GM19023 (cell line): Measurements from ENCODE around the gene CYP27C1.
"Not testable (repeated sequence)": the region's sequence is repeated elsewhere in the genome, so short reads cannot be mapped to it uniquely, and the experiment has no call there.

Source experiments
- ATAC-seq: cut with Tn5 transposase; IDR thresholded peaks from one replicate; pipeline ENCODE4 v1.9.1; 2021; ENCODE audit warnings: mild to moderate bottlenecking, moderate library complexity; ENCODE audit not compliant: unreplicated experiment

The CYP27C1 gene, protein sequence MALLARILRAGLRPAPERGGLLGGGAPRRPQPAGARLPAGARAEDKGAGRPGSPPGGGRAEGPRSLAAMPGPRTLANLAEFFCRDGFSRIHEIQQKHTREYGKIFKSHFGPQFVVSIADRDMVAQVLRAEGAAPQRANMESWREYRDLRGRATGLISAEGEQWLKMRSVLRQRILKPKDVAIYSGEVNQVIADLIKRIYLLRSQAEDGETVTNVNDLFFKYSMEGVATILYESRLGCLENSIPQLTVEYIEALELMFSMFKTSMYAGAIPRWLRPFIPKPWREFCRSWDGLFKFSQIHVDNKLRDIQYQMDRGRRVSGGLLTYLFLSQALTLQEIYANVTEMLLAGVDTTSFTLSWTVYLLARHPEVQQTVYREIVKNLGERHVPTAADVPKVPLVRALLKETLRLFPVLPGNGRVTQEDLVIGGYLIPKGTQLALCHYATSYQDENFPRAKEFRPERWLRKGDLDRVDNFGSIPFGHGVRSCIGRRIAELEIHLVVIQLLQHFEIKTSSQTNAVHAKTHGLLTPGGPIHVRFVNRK

DNA sequence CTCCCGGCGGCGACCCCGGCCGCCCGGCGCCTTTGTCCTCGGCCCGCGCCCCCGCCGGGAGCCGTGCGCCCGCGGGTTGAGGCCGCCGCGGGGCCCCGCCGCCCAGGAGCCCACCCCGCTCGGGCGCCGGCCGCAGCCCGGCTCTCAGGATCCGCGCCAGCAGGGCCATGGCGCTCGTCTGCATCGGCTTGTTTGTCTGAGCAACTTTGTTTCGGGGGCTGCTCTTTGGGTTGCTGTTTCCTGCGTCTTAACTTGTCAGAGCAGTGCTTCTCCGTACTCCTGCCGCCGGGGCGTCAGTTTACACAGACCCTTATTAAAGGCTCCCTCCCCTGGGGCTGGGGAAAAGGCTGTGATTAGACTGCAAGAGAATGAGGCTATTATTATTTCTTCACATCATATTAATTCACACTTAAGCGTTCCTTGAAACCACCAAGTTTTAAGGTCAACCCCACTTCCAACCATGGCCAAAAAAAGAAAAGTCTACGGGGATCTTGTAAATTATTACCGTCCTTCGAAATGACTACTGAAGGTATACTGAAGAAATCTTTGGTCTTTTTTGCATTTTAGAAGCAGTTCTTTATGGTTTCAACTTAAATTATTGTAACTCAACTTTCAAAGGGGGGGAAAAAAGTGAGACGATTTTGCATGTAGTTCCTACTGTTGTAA lies at the start of gene CYP27C1:
CYP27C1 (minus strand) TSS at position 198 of the 666 bp plus-strand sequence; CDS start at position 169, 29 bp downstream.
- no peak for ATAC-seq

DNA sequence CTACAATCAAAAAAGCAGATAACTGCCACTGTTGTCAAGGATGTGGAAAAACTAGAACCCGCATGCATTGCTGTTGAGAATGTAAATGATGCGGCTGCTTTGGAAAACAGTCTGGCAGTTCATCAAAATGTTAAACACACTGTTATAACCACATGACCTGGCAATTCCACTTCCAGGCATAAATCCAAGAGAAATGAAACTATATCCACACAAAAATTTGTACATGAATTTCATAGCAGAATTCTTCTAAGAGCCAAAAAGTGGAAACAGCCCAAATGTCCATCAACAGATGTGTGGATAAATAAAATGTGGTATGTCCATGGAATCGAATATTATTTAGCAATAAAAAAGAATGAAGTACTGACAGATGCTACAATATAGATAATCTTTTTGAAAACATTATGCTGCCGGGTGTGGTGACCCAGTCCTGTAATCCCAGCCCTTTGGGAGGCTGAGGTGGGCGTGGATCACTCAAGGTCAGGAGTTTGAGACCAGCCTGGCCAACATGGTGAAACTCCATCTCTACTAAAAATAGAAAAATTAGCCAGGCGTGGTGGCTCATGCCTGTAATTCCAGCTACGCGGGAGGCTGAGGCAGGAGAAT lies 41.8 kb upstream of the CYP27C1 start:
- no peak for ATAC-seq

DNA sequence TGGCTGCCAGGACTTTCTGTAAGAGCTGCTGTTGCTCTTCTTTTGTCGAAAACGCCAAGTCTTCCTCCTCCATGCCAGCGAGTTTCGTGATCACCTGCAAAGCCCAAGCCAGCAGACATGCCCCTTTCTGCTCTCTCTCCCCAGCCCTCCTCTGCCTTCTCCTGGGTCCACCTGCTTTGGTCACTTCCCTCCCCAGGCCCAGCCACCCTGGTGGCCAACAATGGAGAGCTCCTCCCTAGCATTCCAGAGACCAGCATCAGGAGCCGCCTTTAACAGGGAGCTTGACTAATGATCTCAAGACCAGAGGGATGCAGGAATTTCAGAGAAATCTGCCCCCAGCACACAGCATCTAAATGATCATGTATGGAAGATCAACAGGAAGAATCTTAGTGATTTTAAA lies 39.3 kb upstream of the CYP27C1 start:
- ATAC-seq, result no peak

DNA sequence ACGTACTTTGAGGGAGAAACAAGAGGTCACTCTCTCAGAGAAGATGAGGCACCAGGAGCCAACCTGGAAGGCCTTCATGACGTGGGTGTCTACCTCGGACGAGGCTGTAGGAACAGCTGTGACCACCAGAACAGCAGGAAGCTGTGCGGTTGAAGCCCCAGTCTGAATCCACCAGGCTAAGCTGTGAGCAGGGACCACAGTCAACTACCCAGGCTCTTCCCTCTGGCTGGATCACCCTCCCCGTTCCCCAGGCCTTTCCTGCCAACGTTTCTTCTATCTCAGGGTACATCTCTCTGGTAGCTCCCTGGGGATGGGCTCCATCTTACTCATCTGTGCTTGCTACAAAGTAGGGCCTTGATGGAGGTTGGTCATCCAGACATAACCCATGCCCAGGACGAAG lies 36.8 kb upstream of the CYP27C1 start:
- ATAC-seq, result no peak

DNA sequence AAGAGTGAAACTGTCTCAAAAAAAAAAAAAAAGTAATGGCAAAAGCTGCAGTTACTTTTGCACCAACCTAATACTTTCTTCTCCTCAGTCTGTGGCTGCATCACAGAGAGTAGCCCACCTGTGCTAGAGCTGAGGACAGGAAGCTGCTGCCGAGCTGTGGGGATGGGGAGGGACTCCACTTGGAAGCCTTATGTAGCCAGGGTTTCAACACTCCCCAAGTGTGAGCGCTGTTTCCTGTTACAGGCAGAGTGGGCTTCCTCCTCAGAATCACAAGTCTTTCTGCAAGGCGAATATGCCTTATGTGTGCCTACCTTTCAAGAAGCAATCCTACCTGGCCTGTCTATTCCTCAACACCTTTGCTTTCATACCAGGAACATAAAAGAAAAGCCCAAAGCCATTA lies 36.3 kb upstream of the CYP27C1 start:
- no peak for ATAC-seq

DNA sequence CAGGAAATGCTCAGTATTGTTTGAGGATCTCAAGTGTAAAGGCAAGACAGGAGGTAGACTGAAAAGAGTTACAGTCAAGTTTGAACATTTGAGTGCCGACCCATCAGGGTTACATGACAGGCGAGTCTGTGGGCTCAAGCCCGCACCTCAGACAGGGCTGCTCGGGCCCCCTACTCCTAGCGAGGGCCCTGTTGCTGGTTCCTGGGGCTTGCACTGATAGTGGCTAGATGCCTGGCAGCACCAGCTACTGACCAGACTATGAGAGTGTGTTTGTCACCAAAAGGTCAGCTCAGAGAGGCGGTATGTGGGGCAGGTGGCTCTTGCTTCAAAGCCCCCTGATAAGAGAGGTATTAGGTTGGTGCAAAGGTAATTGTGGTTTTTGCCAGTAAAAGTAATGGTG lies 35.6 kb upstream of the CYP27C1 start:
- ATAC-seq, result no peak

DNA sequence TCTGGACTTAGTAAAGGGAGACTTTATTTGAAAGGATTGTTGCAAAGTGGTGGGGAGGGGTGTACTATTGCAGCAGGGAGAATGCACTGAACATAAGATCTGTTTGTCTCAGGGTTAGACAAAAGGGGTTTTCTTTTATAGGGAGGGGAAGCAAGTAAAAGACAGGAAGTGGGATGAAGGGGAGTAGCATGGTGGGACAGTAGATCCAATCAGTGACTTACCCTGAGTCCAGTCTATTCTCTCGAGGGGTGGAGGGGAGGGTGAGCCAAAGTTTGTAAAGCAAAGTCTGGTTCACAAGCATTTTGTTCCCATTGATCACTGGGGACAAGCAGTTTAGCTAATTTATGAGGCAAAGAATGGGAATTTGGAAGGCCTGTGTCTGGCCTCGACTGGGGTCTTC lies 35.0 kb upstream of the CYP27C1 start:
- no peak for ATAC-seq

DNA sequence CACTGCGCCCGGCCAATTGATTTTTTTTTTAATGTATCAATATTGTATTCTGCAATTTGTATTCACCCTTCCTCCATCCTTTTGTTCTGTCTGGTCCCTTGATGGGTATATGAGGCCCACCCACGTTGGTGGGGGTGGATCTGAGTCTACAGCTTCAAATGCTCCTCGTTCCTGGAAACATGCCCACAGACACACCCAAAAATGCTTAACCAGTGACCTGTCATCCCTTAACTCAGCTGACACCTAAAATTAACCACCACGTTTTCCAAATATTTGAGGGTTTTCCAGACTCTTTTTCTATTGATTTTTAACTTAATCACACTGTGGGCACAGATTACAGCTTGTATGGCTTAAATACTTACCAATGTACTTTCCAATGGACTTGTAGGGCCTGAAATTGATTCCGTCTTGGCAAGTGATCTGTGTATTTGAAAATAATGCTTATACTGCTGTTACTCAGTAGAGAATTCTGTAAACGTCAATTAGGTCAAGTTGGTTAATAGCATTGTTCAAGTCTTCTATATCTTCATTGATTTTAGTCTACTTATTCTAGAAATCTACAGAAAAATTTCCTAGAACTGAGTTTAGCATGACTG lies 34.4 kb upstream of the CYP27C1 start:
- no peak for ATAC-seq

DNA sequence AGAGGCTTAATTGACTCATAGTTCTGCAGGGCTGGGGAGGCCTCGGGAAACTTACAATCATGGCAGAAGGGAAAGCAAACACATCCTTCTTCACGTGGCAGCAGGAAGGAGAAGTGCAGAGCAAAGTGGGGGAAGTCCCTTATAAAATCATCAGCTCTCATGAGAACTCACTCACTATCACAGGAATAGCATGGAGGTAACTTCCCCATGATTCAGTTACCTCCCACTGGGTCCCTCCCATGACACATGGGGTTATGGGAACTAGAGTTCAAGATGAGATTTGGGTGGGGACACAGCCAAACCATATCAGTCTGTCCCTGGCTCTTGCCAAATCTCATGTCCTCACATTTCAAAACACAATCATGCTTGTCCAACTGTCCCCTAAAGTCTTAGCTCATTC lies 21.1 kb upstream of the CYP27C1 start:
- not testable (repeated sequence) for ATAC-seq

DNA sequence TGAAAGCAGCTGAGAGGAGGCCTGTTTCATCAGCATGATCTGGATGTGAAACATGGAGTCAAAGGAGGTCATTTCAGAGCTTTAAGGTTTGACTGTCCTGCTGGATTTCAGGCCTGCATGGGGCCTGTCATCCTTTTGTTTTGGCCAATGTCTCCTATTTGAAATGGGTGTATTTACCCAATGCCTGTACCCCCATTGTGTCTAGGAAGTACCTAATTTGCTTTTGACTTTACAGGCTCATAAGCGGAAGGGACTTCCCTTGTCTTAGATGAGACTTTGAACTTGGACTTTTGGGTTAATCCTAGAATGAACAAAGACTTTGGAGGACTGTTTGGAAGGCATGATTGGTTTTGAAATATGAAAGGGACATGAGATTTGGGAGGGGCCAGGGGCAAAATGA lies 19.3 kb upstream of the CYP27C1 start:
- ATAC-seq, result no peak

DNA sequence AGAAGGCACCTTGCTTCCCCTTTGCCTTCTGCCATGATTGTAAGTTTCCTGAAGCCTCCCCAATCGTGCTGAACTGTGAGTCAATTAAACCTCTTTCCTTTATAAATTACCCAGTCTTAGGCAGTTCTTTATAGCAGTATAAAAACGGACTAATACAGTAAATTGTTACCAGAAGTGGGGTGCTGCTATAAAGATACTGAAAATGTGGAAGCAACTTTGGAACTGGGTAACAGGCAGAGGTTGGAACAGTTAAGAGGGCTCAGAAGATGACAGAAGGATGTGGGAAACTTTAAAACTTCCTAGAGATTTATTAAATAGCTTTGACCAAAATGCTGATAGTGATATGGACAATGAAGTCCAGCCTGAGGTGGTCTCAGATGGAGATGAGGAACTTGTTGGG lies 17.7 kb upstream of the CYP27C1 start:
- ATAC-seq, result not testable (repeated sequence)

DNA sequence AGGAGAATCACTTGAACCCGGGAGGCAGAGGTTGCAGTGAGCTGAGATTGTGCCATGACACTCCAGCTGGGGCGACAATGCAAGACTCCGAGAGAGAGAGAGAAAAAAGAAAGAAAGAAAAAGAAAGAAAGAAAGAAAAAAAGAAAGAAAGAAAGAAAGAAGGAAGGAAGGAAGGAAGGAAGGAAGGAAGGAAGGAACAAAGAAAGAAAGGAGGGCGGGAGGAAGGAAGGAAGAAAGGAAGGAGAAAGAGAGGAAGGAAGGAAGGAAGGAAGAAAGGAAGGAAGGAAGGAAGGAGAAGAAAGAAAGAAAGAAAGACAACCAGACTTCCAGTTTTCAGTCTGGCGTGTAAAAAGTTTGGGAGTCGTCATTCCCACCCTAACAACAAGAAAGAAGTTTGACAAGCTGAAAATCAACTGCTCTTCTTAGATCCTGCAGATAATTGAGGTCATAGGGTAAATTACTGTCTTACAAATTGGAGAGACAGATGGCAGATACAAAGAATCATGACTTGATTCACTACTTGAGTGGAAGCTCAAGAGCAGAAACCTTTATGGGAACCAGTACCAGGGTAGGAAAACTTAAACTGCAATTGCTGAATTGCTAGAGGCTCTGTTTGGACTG lies 15.1 kb upstream of the CYP27C1 start:
- ATAC-seq, result no peak

DNA sequence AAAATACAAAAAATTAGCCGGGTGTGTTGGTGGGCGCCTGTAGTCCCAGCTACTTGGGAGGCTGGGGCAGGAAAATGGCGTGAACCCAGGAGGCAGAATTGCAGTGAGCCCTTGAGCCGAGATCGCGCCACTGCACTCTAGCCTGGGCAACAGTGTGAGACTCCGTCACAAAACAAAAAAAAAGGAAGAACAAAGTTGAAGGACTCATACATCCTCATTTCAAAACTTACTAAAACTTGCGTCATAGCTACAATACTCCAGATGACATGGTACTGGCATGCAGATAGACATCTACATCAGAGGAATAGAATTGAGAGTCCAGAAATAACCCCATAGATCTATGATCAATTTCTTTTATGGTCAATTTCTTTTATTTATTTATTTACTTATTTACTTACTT lies 13.6 kb upstream of the CYP27C1 start:
- ATAC-seq, result no peak

DNA sequence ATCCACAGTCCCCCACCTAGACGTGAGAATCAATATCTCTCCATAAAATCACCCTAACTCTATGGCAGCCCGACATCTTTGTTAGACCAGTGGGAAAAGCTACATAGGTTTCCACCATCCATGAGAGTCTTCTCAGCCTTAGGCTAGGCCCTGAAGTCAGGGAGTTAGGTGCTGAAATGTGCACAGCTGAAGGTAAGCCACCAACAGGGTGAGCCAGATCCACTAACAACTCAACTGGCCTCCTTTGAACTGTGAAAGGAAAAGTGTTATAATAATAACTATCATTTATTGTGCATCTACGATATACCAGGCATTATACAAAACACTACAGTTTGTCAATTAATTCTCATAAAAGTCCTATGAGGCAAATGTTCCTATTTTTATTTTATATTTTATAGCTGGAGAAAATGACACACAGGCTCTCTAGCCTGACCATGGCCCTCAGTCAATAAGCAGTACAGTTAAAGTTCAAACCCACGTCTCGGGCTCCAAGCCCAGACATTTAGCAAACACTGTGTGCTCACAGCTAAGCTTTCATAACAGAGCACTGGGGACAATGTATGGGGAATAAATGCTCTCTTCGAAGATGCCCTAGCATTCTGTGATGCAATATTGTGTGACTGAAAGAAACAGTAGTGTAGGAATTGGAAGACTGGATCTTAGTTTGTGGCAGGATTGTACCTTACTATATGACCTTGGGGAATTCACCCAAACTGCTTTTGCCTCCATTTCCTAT lies 11.2 kb upstream of the CYP27C1 start:
- no peak for ATAC-seq

DNA sequence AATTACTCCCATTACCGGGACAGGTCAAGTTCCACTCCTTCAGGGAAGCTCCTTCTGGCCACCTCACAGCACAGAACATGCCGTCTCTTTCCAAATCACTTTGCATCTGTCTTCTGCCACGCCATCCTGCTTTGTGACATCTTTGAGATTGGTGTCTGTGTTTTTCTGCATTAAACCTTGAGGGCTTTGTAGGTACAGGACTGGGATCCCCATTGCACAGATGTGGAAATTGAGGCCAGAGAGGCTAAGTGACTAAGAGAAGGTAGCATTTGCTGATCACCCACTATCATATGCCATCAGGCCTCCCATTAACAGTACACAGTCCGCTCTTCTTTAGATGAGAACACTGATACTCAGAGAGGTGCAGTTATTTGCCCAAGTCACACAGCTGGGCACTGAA lies 9.5 kb upstream of the CYP27C1 start:
- no peak for ATAC-seq

DNA sequence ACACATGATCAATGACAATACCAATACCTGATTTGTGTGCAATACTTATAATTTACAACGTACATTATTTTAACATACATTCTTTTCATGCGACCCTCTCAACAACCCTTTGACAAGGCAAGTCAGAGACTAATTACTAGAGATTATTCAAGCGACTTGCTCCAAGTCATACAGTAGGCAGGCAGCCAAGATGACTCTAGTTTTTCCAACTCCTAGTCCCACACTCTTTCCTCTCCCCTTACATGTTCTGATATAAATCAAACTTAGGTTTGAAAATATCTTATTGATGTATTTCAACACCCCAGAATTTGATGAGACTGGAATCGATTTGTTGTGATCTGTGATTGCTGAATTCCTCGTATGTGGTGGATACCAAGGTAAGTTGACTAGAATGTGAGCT lies 8.0 kb upstream of the CYP27C1 start:
- no peak for ATAC-seq

DNA sequence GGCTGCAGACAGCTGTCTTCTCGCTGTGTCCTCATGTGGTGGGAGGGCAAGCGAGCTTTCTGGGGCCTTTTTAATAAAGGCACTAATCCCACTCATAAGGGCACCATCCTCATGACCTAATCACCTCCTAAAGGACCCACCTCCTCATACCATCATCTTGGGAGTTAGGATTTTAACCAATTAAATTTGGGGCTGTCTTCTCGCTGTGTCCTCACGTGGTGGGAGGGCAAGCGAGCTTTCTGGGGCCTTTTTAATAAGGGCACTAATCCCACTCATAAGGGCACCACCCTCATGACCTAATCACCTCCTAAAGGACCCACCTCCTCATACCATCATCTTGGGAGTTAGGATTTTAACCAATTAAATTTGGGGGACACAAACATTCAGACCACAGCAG lies 7.2 kb upstream of the CYP27C1 start:
- ATAC-seq, result not testable (repeated sequence)

DNA sequence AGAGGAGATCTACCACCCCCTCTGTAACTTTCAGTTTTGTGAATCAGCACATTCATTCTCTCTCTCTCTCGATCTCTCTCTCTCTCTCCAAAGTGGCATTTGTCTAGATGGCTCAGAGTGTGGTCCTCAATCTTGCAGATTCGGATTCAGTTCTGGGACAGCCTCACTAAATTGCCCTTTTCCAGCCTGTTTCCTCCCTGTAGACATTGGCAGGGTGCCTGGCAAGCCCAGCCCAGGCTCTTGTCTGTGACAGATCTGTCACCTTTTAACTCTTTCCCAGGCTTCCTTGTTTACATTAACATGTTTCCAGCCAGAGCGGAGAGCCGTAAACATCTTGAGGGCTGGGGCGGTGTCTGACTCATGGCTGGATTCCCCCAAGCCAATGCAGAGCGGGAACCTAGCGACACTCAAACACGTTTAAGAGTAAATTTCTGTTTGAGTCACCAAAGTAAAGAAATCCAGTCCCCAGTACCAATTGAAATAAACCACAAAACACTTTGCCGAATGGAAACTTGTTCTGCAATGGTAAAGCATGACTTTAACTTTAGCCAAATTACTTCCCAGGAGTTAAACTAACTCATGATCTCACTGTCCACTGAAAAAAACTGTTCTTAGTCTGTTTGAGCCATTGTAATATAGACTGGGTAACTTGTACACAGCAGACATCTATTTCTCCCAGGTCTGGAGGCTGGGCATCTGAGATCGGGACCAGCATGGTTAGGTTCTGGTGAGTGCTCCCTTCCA lies 6.6 kb upstream of the CYP27C1 start:
- peak; percentile 89 for ATAC-seq

DNA sequence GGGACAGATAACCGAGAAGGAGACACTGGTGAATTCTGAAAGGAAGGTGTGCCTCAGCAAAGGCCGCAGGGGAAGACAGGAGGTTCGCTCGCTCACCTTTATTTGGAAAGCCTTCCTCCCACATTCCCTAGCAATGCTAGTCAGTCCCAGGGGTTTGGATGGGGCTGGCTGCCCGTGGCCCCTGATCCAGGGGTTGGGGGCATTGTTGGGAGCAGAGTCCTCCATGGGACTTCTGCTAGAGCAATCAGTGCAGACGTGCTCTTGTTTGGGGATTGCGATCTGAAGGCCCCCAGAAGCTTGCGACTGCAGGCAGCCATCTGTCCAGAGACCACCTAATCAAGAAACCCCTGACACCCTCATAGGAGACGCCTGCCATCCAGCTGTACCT lies 6.0 kb upstream of the CYP27C1 start:
- ATAC-seq, result no peak
